ENCODE measurements around the gene MED20. TPM values are rescaled to one million over a fixed set of nuclear protein-coding genes. Genes with fewer than 3 reads are reported as not detected.
A peak's percentile ranks its signal among the peaks of the same experiment; 100 is the strongest.

MED20 gene
- total RNA-seq, 4 donors from 2014 or later, result 15.7 to 18.7 (median 17.0) TPM

DNA sequence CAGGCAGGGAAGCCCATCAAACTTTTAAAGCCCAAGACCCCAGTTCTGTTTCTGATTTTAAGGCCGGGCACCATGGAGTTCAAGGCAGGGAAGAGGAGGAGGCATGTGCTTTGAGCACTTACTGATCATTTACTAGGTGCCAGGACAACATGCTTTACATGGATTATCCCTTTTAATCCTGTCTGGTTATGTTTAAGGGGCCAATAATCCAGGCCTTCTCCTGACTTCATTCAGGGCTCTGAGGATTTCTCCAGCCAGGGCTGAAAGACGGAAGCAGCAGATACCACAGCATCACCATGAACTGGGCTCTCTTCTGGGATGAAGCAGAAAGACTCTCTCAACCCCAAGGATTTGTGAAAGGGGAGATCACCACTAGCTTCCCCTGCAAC is 16.5 kb upstream of the MED20 start:
- H3K27ac ChIP-seq, result peak overlapping the region in 3 of 4 donors; percentile 90 to 93 (median 92)
- peaks cover 0 to 46% of the 10 kb centered on the region in 2 donors for H3K36me3 ChIP-seq
- no peaks in the 10 kb centered on the region for H3K9me3 ChIP-seq
- no peaks in the 10 kb centered on the region for H3K27me3 ChIP-seq
- WGBS, 2 donors (ENCODE audit: low coverage in 1 of 2), result 77% methylated on average over 2 of the region's 2 CpGs; no CpG with 5 or more reads in 1 of the 2 donors
- no peak overlapping the region for H3K4me3 ChIP-seq
- H3K4me1 ChIP-seq, result peaks cover 2 to 64% (median 33%) of the 10 kb centered on the region in 3 donors
- TF ChIP-seq, protein P1, sequence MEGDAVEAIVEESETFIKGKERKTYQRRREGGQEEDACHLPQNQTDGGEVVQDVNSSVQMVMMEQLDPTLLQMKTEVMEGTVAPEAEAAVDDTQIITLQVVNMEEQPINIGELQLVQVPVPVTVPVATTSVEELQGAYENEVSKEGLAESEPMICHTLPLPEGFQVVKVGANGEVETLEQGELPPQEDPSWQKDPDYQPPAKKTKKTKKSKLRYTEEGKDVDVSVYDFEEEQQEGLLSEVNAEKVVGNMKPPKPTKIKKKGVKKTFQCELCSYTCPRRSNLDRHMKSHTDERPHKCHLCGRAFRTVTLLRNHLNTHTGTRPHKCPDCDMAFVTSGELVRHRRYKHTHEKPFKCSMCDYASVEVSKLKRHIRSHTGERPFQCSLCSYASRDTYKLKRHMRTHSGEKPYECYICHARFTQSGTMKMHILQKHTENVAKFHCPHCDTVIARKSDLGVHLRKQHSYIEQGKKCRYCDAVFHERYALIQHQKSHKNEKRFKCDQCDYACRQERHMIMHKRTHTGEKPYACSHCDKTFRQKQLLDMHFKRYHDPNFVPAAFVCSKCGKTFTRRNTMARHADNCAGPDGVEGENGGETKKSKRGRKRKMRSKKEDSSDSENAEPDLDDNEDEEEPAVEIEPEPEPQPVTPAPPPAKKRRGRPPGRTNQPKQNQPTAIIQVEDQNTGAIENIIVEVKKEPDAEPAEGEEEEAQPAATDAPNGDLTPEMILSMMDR (IDR thresholded peaks at IDR 0.05), result no peak
- TF ChIP-seq POLR2AphosphoS5 (IDR thresholded peaks at IDR 0.05) (no peak), POLR2A (IDR thresholded peaks at IDR 0.05) (no peak), EP300 (IDR thresholded peaks at IDR 0.05) (no peak)
- ATAC-seq, result no peak

DNA sequence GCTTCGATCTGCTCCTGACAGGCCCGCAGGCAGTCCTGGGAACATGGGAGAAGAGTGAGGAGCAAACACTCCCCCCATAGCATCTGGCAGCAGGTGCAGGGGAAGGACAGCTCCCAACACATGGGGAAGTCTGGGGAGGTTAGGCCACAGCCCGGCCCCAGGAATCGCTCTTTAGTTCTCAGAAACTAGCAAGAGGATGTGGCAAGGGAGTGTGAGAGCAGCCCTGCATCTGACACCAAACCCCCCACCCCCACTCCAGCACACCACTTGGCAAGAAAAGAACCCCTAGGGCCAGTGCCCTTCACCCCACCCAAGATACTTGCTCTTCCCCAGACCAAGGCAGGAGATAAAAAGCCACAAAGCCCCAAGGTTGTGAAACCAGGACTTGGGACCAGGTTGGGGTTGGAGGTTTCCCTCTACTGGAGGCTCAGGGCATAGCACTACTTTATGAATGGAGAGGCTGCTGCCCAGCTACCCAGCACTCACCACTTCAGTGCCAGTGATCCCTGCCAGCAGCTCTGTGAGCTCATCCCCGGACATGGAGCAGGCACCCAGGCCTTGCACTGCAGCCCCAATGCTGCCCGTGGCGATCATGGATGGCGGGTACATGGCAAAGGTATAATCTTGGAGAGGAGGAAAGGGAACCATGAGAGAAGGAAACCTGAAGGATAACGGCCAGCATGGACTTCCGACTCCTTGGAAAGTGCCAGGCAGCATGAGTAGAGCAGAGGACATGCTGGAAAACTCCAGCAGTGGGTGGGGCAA is 15.3 kb upstream of the MED20 start:
- Histone ChIP-seq H3K36me3 (peaks cover 0 to 58% of the 10 kb centered on the region in 2 donors), H3K4me3 (no peak overlapping the region), H3K4me1 (peaks cover 2 to 56% (median 29%) of the 10 kb centered on the region in 3 donors), H3K27me3 (no peaks in the 10 kb centered on the region), H3K9me3 (no peaks in the 10 kb centered on the region), H3K27ac (peak overlapping the region in 3 of 4 donors; percentile 21 to 49 (median 40))
- peak; percentile 61 for ATAC-seq
- TF ChIP-seq POLR2A (IDR thresholded peaks at IDR 0.05), result no peak
- TF ChIP-seq, protein P1 (IDR thresholded peaks at IDR 0.05), result peak in 3 of 4 experiments; percentile 74 to 84 (median 79)
- WGBS, 2 donors (ENCODE audit: low coverage in 1 of 2), result 13 to 43% methylated on average over 2 to 6 of the region's 10 CpGs

DNA sequence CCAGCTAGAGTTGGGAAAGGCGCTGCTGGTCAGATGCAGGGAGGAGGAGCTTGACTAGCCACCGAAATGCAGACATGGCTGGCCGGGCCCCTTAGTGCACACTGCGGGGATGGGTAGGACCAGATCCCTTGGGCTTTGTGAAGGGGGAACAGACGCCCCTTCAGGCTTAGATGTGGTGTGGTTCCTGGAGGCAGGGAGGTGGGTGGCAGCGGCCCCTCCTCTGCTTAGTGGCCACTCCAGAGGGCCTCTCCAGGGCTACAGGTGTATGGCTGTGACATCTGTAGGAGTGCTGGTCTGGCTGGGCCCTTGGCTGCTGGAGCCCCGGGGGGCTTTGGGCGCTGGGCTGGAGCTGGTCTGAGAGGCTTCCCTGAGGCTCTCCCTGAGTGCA is 14.7 kb upstream of the MED20 start:
- no peak overlapping the region for H3K4me3 ChIP-seq
- WGBS, 2 donors (ENCODE audit: low coverage in 1 of 2), result 80% methylated on average over 2 of the region's 8 CpGs; no CpG with 5 or more reads in 1 of the 2 donors
- H3K4me1 ChIP-seq, result peaks cover 2 to 50% (median 29%) of the 10 kb centered on the region in 3 donors
- H3K9me3 ChIP-seq, result no peaks in the 10 kb centered on the region
- TF ChIP-seq POLR2AphosphoS5 (IDR thresholded peaks at IDR 0.05), result no peak
- TF ChIP-seq, protein P1 (IDR thresholded peaks at IDR 0.05), result no peak
- TF ChIP-seq EP300 (IDR thresholded peaks at IDR 0.05), result no peak
- TF ChIP-seq POLR2A (IDR thresholded peaks at IDR 0.05), result no peak
- no peak for ATAC-seq
- peaks cover 0 to 64% of the 10 kb centered on the region in 2 donors for H3K36me3 ChIP-seq
- no peaks in the 10 kb centered on the region for H3K27me3 ChIP-seq
- peak overlapping the region in 3 of 4 donors; percentile 21 to 49 (median 22) for H3K27ac ChIP-seq

- Histone ChIP-seq H3K4me3 (no peak overlapping the region), H3K36me3 (peaks cover 0 to 69% of the 10 kb centered on the region in 2 donors), H3K27ac (no peak overlapping the region), H3K4me1 (peaks cover 1 to 45% (median 25%) of the 10 kb centered on the region in 3 donors), H3K9me3 (no peaks in the 10 kb centered on the region), H3K27me3 (no peaks in the 10 kb centered on the region)
- no peak for ATAC-seq
- 17 to 40% methylated on average over 1 of the region's 1 CpG for WGBS, 2 donors (ENCODE audit: low coverage in 1 of 2)
- TF ChIP-seq, protein P1 (IDR thresholded peaks at IDR 0.05), result no peak
- TF ChIP-seq POLR2A (IDR thresholded peaks at IDR 0.05) (no peak), POLR2AphosphoS5 (IDR thresholded peaks at IDR 0.05) (no peak), EP300 (IDR thresholded peaks at IDR 0.05) (no peak)
These were observed 14.2 kb upstream of the MED20 start for GRCh38 chr6:41935193-41935574.

Data from gastroesophageal sphincter (tissue), 4 donors.